H1 (cell line): Measurements from ENCODE around the gene ANKMY2. TPM values are rescaled to one million over a fixed set of nuclear protein-coding genes. Genes with fewer than 3 reads are reported as not detected.

ENCODE experiments used
- CTCF ChIA-PET: fragments of 300-600 bp; sonication (Branson Sonifier 250); formaldehyde crosslinking; loops from one replicate; lab custom pipeline; 2021; ENCODE audit not compliant: partially characterized antibody; lab: Charles Lee
- POLR2A ChIA-PET: fragments of 300-600 bp; sonication (Branson Sonifier 250); formaldehyde crosslinking; loops from one replicate; lab custom pipeline; 2021; ENCODE audit warnings: inconsistent platforms; ENCODE audit not compliant: partially characterized antibody; lab: Charles Lee
- DNase-seq, 2 experiments: peaks; one replicate each; pipeline versions ENCODE4 v3.0.0 to v3.0.0-alpha.2; 2010 to 2022; ENCODE audit warnings: low spot score in 2 of 2, low read depth in 1 of 2, mixed read lengths in 1 of 2
- FAIRE-seq: peaks from 2 replicates; lab custom pipeline; 2011; peaks lifted over from hg19 to GRCh38; lab: Jason Lieb, UNC
- H2AFZ ChIP-seq: 2 replicates; pipeline ENCODE4 v1.8.1; 2012; ENCODE audit warnings: low read length, inconsistent platforms
- H2AK5ac ChIP-seq: 2 replicates; pipeline ENCODE4 v1.6.1; 2013; ENCODE audit warnings: low read depth, low read length
- H2BK120ac ChIP-seq: replicated peaks from 2 replicates; pipeline ENCODE3; 2013; ENCODE audit warnings: low read depth, low read length, inconsistent platforms
- H2BK12ac ChIP-seq: 2 replicates; pipeline ENCODE4 v1.6.1; 2013; ENCODE audit warnings: low read depth, low read length
- H2BK15ac ChIP-seq: 2 replicates; pipeline ENCODE4 v1.6.1; 2013; ENCODE audit warnings: low read length
- H2BK20ac ChIP-seq: 2 replicates; pipeline ENCODE4 v1.6.1; 2013; ENCODE audit warnings: low read length
- H2BK5ac ChIP-seq: 2 replicates; pipeline ENCODE4 v1.6.1; 2013; ENCODE audit warnings: low read depth, low read length
- H3K14ac ChIP-seq: 2 replicates; pipeline ENCODE4 v1.6.1; 2013; ENCODE audit warnings: inconsistent platforms; ENCODE audit not compliant: insufficient read length
- H3K18ac ChIP-seq: 2 replicates; pipeline ENCODE4 v1.6.1; 2013; ENCODE audit warnings: low read length; ENCODE audit errors: extremely low read depth
- H3K23ac ChIP-seq: 2 replicates; pipeline ENCODE4 v1.6.1; 2013; ENCODE audit warnings: inconsistent platforms; ENCODE audit not compliant: insufficient read length
- H3K23me2 ChIP-seq: 2 replicates; pipeline ENCODE4 v1.6.1; 2013; ENCODE audit warnings: low read depth, low read length
- H3K27ac ChIP-seq: 2 replicates; pipeline ENCODE4 v1.6.1; 2011; ENCODE audit warnings: low read depth, low read length, inconsistent platforms
- H3K27me3 ChIP-seq, 4 experiments: replicated peaks in 1 of 4; 1 replicate in 1 of 4; 2 replicates in 3 of 4; pipeline versions ENCODE4 v1.6.1 to v1.8.1; 2011 to 2013; ENCODE audit warnings: low read length in 3 of 4, mild to moderate bottlenecking in 3 of 4, inconsistent platforms in 2 of 4, mixed read lengths in 2 of 4, moderate library complexity in 1 of 4; ENCODE audit not compliant: control insufficient read depth in 3 of 4, insufficient read depth in 3 of 4; ENCODE audit errors: extremely low read depth in 1 of 4
- H3K36me3 ChIP-seq, 4 experiments: 2 replicates each; pipeline versions ENCODE4 v1.6.1 to v1.8.1; 2011 to 2013; ENCODE audit warnings: mild to moderate bottlenecking in 4 of 4, low read length in 3 of 4, moderate library complexity in 2 of 4, control low read depth in 1 of 4, inconsistent platforms in 1 of 4; ENCODE audit not compliant: insufficient read depth in 4 of 4, control insufficient read depth in 2 of 4
- H3K4ac ChIP-seq: replicated peaks from 2 replicates; pipeline ENCODE3; 2013; ENCODE audit warnings: low read length, low read depth, mixed read lengths, inconsistent platforms; ENCODE audit not compliant: insufficient read length
- H3K4me1 ChIP-seq, 4 experiments: replicated peaks in 1 of 4; 1 replicate in 1 of 4; 2 replicates in 3 of 4; pipeline versions ENCODE4 v1.6.1 to v1.8.1; 2011 to 2013; ENCODE audit warnings: low read length in 3 of 4, inconsistent platforms in 2 of 4, mixed read lengths in 1 of 4; ENCODE audit not compliant: insufficient read depth in 4 of 4, control insufficient read depth in 3 of 4
- H3K4me2 ChIP-seq, 2 experiments: 2 replicates each; pipeline versions ENCODE4 v1.6.1 to v1.8.1; 2011 to 2013; ENCODE audit warnings: low read depth in 2 of 2, low read length in 2 of 2, control low read depth in 1 of 2, inconsistent platforms in 1 of 2, mild to moderate bottlenecking in 1 of 2; ENCODE audit not compliant: insufficient read depth in 1 of 2
- H3K4me3 ChIP-seq, 4 experiments: fragments of 200-600, 300-600 bp in 1 of 4; sonication (generic), shearing (Covaris generic), sonication (Bioruptor Twin) in 1 of 4; 2 replicates each; pipeline versions ENCODE4 v1.5.1 to v1.8.1; 2011 to 2016; ENCODE audit warnings: low read length in 4 of 4, low read depth in 3 of 4, control low read depth in 2 of 4, inconsistent platforms in 2 of 4, mild to moderate bottlenecking in 2 of 4, mixed read lengths in 1 of 4, moderate library complexity in 1 of 4; ENCODE audit not compliant: insufficient read depth in 2 of 4; ENCODE audit errors: extremely low read depth in 1 of 4
- H3K56ac ChIP-seq: replicated peaks from 2 replicates; pipeline ENCODE3; 2013; ENCODE audit warnings: low read depth, mild to moderate bottlenecking, mixed read lengths, low read length, inconsistent platforms; ENCODE audit not compliant: insufficient read length
- H3K79me1 ChIP-seq: 2 replicates; pipeline ENCODE4 v1.6.1; 2013; ENCODE audit warnings: low read depth, low read length, control low read depth
- H3K79me2 ChIP-seq, 2 experiments: 2 replicates each; pipeline versions ENCODE4 v1.6.1 to v1.8.1; 2012 to 2013; ENCODE audit warnings: low read length in 2 of 2, mild to moderate bottlenecking in 2 of 2, inconsistent platforms in 1 of 2; ENCODE audit not compliant: insufficient read depth in 2 of 2, control insufficient read depth in 1 of 2
- H3K9ac ChIP-seq, 4 experiments: replicated peaks in 1 of 4; 1 replicate in 1 of 4; 2 replicates in 3 of 4; pipeline versions ENCODE4 v1.6.1 to v1.8.1; 2011 to 2013; ENCODE audit warnings: low read depth in 3 of 4, low read length in 3 of 4, control low read depth in 2 of 4, mild to moderate bottlenecking in 2 of 4, moderate library complexity in 2 of 4, inconsistent platforms in 1 of 4; ENCODE audit errors: extremely low read depth in 1 of 4
- H3K9me3 ChIP-seq, 2 experiments: 2 replicates each; pipeline versions ENCODE4 v1.6.1 to v1.8.1; 2012 to 2013; ENCODE audit warnings: mild to moderate bottlenecking in 2 of 2, moderate library complexity in 2 of 2, control low read depth in 1 of 2, inconsistent platforms in 1 of 2, low read depth in 1 of 2, low read length in 1 of 2, mixed read lengths in 1 of 2; ENCODE audit not compliant: insufficient read depth in 2 of 2
- H4K20me1 ChIP-seq, 2 experiments: replicated peaks in 1 of 2; 2 replicates each; pipeline versions ENCODE3 to v1.8.1; 2011 to 2013; ENCODE audit warnings: inconsistent platforms in 2 of 2, low read length in 2 of 2, mild to moderate bottlenecking in 1 of 2; ENCODE audit not compliant: insufficient read depth in 2 of 2, control insufficient read depth in 1 of 2
- H4K5ac ChIP-seq: 2 replicates; pipeline ENCODE4 v1.6.1; 2013; ENCODE audit warnings: low read length, low read depth, mixed read lengths, inconsistent platforms; ENCODE audit not compliant: insufficient read length
- H4K8ac ChIP-seq: 2 replicates; pipeline ENCODE4 v1.8.0; 2013; ENCODE audit warnings: mild to moderate bottlenecking, moderate library complexity, low read length, inconsistent platforms; ENCODE audit not compliant: insufficient read depth; ENCODE audit errors: extremely low read depth
- H4K91ac ChIP-seq: replicated peaks from 2 replicates; pipeline ENCODE3; 2013; ENCODE audit warnings: low read length, mixed read lengths, inconsistent platforms; ENCODE audit not compliant: insufficient read length
- CHD1 ChIP-seq: IDR thresholded peaks from 2 replicates; pipeline ENCODE4 v1.6.1; 2012; ENCODE audit warnings: low read depth, low read length, improper control_type of control experiment
- EP300 ChIP-seq, 2 experiments: IDR thresholded peaks; 1 replicate in 1 of 2; 2 replicates in 1 of 2; pipeline ENCODE4 v1.6.1; 2011 to 2012; ENCODE audit warnings: low read depth in 2 of 2, low read length in 2 of 2, mild to moderate bottlenecking in 2 of 2, borderline replicate concordance in 1 of 2, inconsistent platforms in 1 of 2, moderate library complexity in 1 of 2
- EZH2 ChIP-seq: fragments of 200-600 bp; sonication (generic); IDR thresholded peaks from 2 replicates; pipeline ENCODE4 v1.7.1; 2012; ENCODE audit warnings: low read depth, mild to moderate bottlenecking, moderate library complexity, low read length, inconsistent platforms; ENCODE audit not compliant: severe bottlenecking
- FOSL1 ChIP-seq: IDR thresholded peaks from 2 replicates; pipeline ENCODE4 v1.6.1; 2011; ENCODE audit warnings: mild to moderate bottlenecking, low read depth, low read length, moderate library complexity; ENCODE audit not compliant: insufficient read depth
- MAFK ChIP-seq: IDR thresholded peaks from 2 replicates; pipeline ENCODE4 v1.6.1; 2012; ENCODE audit warnings: low read depth, mild to moderate bottlenecking, improper control_type of control experiment, low read length
- NANOG ChIP-seq: IDR thresholded peaks from 2 replicates; pipeline ENCODE4 v1.6.1; 2011; ENCODE audit warnings: low read length, low read depth, mild to moderate bottlenecking, inconsistent platforms; ENCODE audit not compliant: insufficient read depth, poor library complexity, severe bottlenecking
- NRF1 ChIP-seq: IDR thresholded peaks from 2 replicates; pipeline ENCODE4 v1.6.1; 2011; ENCODE audit warnings: mild to moderate bottlenecking, low read depth, low read length, improper control_type of control experiment
- POLR2AphosphoS5 ChIP-seq: IDR thresholded peaks from 2 replicates; pipeline ENCODE4 v1.6.1; 2011; ENCODE audit warnings: low read depth, low read length
- SAP30 ChIP-seq: fragments of 300-600 bp; sonication (generic); IDR thresholded peaks from 2 replicates; pipeline ENCODE4 v1.7.1; 2012; ENCODE audit warnings: low read length, moderate library complexity, mild to moderate bottlenecking, inconsistent platforms; ENCODE audit not compliant: insufficient read depth, insufficient replicate concordance
- SIRT6 ChIP-seq: IDR thresholded peaks from one replicate; pipeline ENCODE4 v1.7.1; 2012; ENCODE audit warnings: low read length, inconsistent platforms
- SP1 ChIP-seq: IDR thresholded peaks from 2 replicates; pipeline ENCODE4 v1.6.1; 2011; ENCODE audit warnings: low read depth, low read length
- SP2 ChIP-seq: IDR thresholded peaks from 2 replicates; pipeline ENCODE4 v1.6.1; 2012; ENCODE audit warnings: mild to moderate bottlenecking, low read length, inconsistent platforms
- SRF ChIP-seq: IDR thresholded peaks from 2 replicates; pipeline ENCODE4 v1.6.1; 2011; ENCODE audit warnings: mild to moderate bottlenecking, low read depth, low read length, moderate library complexity
- WGBS, 2 experiments: shearing (Covaris generic) in 1 of 2; methylation state at CpG; one replicate each; pipeline versions ENCODE4 v1.1.6 to v1.1.7; 2013 to 2015; ENCODE audit warnings: low lambda C conversion rate in 2 of 2, mixed read lengths in 2 of 2, inconsistent platforms in 1 of 2, low coverage in 1 of 2, missing lambda C conversion rate in 1 of 2; ENCODE audit not compliant: insufficient replicate concordance in 2 of 2, insufficient coverage in 1 of 2, insufficient read length in 1 of 2; ENCODE audit errors: extremely low coverage in 1 of 2, missing lambda C conversion rate in 1 of 2; 5-methylcytosine and 5-hydroxymethylcytosine counted together
- polyA plus RNA-seq, 7 experiments: library from polyadenylated mRNA; depleted of rRNA in 3 of 7; stranded (reverse) in 5 of 7; unstranded in 2 of 7; fragments of >200 nt in 5 of 7; fragments of 200-250 nt in 2 of 7; gene quantifications; 1 replicate in 5 of 7; 2 replicates in 1 of 7; 4 replicates in 1 of 7; pipeline versions ENCODE4 v1.2.1 to v1.2.3, GENCODE V29; 2011 to 2013; ENCODE audit warnings: missing spikeins in 2 of 7, mixed read lengths in 2 of 7
- total RNA-seq: library from RNA; stranded (reverse); fragmentation: NEBNext Ultra II Directional; extraction: Animal tissue kit (Norgen Biotek cat#: 25700); gene quantifications from 2 replicates; pipeline ENCODE4 v1.2.1, GENCODE V29; 2021

Gene ANKMY2
- total and polyA plus RNA-seq, 2 of the 8 experiments (the other 6 are each of a cell fraction or from before 2014, with no cell fraction given): 5.2 to 9.3 TPM

DNA sequence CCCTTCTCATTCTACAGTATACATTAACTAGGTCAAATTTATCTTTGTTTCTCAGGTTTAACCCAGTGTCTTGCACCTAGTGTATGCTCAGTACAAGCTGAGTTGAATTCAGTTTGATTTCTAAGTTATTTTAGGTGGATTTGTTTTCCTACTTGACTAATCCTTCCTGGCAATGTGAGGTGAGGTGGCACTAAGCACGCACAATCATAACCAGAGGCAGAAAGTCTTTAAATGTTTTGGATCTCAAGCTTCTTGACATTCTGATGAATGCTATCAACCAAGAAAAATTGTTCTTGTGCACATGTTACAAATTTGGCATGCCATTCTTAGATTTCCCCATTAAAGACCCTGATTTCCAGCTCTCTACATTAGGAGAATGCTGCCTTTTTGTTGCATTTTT, 3.6 kb upstream of the ANKMY2 start:
- TF ChIP-seq SRF: no peak
- no peak for TF ChIP-seq EZH2
- no peak for TF ChIP-seq CHD1
- no peak for TF ChIP-seq FOSL1
- no peak for TF ChIP-seq SIRT6
- no peak for TF ChIP-seq SAP30
- no peak for TF ChIP-seq MAFK
- no peak for TF ChIP-seq POLR2AphosphoS5
- no peak for TF ChIP-seq NRF1
- TF ChIP-seq SP2: no peak
- no peak for TF ChIP-seq SP1
- TF ChIP-seq NANOG: no peak
- no peak for TF ChIP-seq EP300 (IDR thresholded peaks at IDR 0.05; ENCODE audit: borderline replicate concordance in 1 of 2, low read depth in 2 of 2, low read length in 2 of 2)
- TF ChIP-seq, all 59 proteins: peak for 0
- H3K79me2 ChIP-seq: peaks cover 15 to 80% of the 10 kb centered on the region in 2 experiments
- no peak overlapping the region for H2AK5ac ChIP-seq
- H3K56ac ChIP-seq: no peak overlapping the region
- peaks cover 5% of the 10 kb centered on the region; the same call in 1 of the 2 replicates for H3K79me1 ChIP-seq
- H3K4ac ChIP-seq: no peak overlapping the region
- FAIRE-seq: no peak
- H3K27me3 ChIP-seq: no peaks in the 10 kb centered on the region
- H2BK12ac ChIP-seq: no peak overlapping the region
- H3K18ac ChIP-seq: no peak overlapping the region
- no peaks in the 10 kb centered on the region for H3K9me3 ChIP-seq
- no peaks in the 10 kb centered on the region for H3K36me3 ChIP-seq
- no peak overlapping the region for H2BK20ac ChIP-seq
- WGBS, 2 experiments: 95% methylated on average over 1 of the region's 1 CpG; no CpG with 5 or more reads in 1 of the 2 experiments
- H3K4me2 ChIP-seq: no peak overlapping the region; a peak in 1 of 4 replicates
- DNase-seq: no peak
- no peak overlapping the region for H4K91ac ChIP-seq
- H2BK120ac ChIP-seq: no peak overlapping the region
- no peak overlapping the region for H4K5ac ChIP-seq
- ChIA-PET CTCF (no interaction called here), POLR2A (no interaction called here)
- H3K23ac ChIP-seq: no peak overlapping the region
- peaks cover 7 to 12% of the 10 kb centered on the region in 2 experiments for H4K20me1 ChIP-seq
- H3K23me2 ChIP-seq: peaks cover 7% of the 10 kb centered on the region
- no peak overlapping the region for H3K27ac ChIP-seq
- H3K4me1 ChIP-seq: peaks cover 3 to 15% (median 6%) of the 10 kb centered on the region in 4 experiments; a peak in 4 of 7 replicates
- H2AFZ ChIP-seq: no peak overlapping the region
- no peak overlapping the region for H3K9ac ChIP-seq
- H2BK15ac ChIP-seq: no peak overlapping the region
- no peak overlapping the region for H3K4me3 ChIP-seq
- no peak overlapping the region for H3K14ac ChIP-seq
- no peak overlapping the region for H2BK5ac ChIP-seq
- no peak overlapping the region for H4K8ac ChIP-seq
